ENCODE measurements around the gene RAB44.
"Not testable (repeated sequence)": the region's sequence is repeated elsewhere in the genome, so short reads cannot be mapped to it uniquely, and the experiment has no call there.

Gene RAB44

GRCh38 chr6:36697481-36697903, at the start of gene RAB44:
TSS of gene RAB44 (plus strand) at chr6:36697826. CDS start at chr6:36704236, 6,410 bp downstream.
- no peak for DNase-seq (ENCODE audit: low spot score)
- CTCF ChIA-PET = no interaction called here
- no peak within 1 kb of the TSS for H3K27ac ChIP-seq
- no peak for TF ChIP-seq CTCF (conservative IDR thresholded peaks at IDR 0.05; ENCODE audit: low read depth)
- POLR2A ChIA-PET (ENCODE audit: low non-redundant PET) = no interaction called here

- no peak overlapping the region for H3K27ac ChIP-seq
- DNase-seq (ENCODE audit: low spot score) = no peak
- TF ChIP-seq CTCF (conservative IDR thresholded peaks at IDR 0.05; ENCODE audit: low read depth) = no peak
- POLR2A ChIA-PET (ENCODE audit: low non-redundant PET) = no interaction called here
- CTCF ChIA-PET = no interaction called here
Measured at GRCh38 chr6:36649086-36649485, 48.5 kb upstream of the RAB44 start.

GRCh38 chr6:36649701-36650484, 47.7 kb upstream of the RAB44 start:
- CTCF ChIA-PET = interaction anchor here (0.6 kb wide), 1 partner anchor 133 kb away, joined by 3 read pairs; no protein-coding TSS in a partner anchor
- DNase-seq (ENCODE audit: low spot score) = no peak
- POLR2A ChIA-PET (ENCODE audit: low non-redundant PET) = no interaction called here
- no peak overlapping the region for H3K27ac ChIP-seq
- TF ChIP-seq CTCF (conservative IDR thresholded peaks at IDR 0.05; ENCODE audit: low read depth) = no peak

- H3K27ac ChIP-seq = no peak overlapping the region
- no peak for DNase-seq (ENCODE audit: low spot score)
- TF ChIP-seq CTCF (conservative IDR thresholded peaks at IDR 0.05; ENCODE audit: low read depth) = no peak
- ChIA-PET CTCF (interaction anchor here (0.6 kb wide), 1 partner anchor 141 kb away, joined by 3 read pairs; no protein-coding TSS in a partner anchor), POLR2A (ENCODE audit: low non-redundant PET) (no interaction called here)
Measured at GRCh38 chr6:36650848-36651478, 46.7 kb upstream of the RAB44 start.

GRCh38 chr6:36651659-36652379, 45.8 kb upstream of the RAB44 start:
- ChIA-PET POLR2A (ENCODE audit: low non-redundant PET) (no interaction called here), CTCF (no interaction called here)
- no peak overlapping the region for H3K27ac ChIP-seq
- no peak for TF ChIP-seq CTCF (conservative IDR thresholded peaks at IDR 0.05; ENCODE audit: low read depth)
- no peak for DNase-seq (ENCODE audit: low spot score)

GRCh38 chr6:36654469-36654868, 43.2 kb upstream of the RAB44 start:
- H3K27ac ChIP-seq; POLR2A ChIA-PET (ENCODE audit: low non-redundant PET); DNase-seq (ENCODE audit: low spot score): not testable (repeated sequence)
- CTCF ChIA-PET = interaction anchor here (1.0 to 1.2 kb wide), 2 partner anchors 9 to 31 kb away, joined by 3 read pairs; no protein-coding TSS in a partner anchor
